Liver (tissue), 9 donors: ENCODE measurements around the gene ITGA5. TPM values are rescaled to one million over a fixed set of nuclear protein-coding genes. Genes with fewer than 3 reads are reported as not detected.
"Not testable (repeated sequence)": the region's sequence is repeated elsewhere in the genome, so short reads cannot be mapped to it uniquely, and the experiment has no call there.

Experiments used
- DNase-seq: peaks from one replicate; pipeline ENCODE4 v3.0.0-alpha.2; 2017; ENCODE audit warnings: low spot score
- H3K27ac ChIP-seq, 2 donors: one replicate each; pipeline ENCODE4 v1.7.0; 2013; ENCODE audit warnings: inconsistent platforms in 2 of 2, low read length in 2 of 2, control low read depth in 1 of 2, low read depth in 1 of 2, mild to moderate bottlenecking in 1 of 2
- H3K27me3 ChIP-seq, 4 donors: one replicate each; pipeline versions ENCODE4 v1.6.1 to v1.7.0; 2013; ENCODE audit warnings: low read length in 3 of 4, inconsistent platforms in 1 of 4, mild to moderate bottlenecking in 1 of 4, moderate library complexity in 1 of 4; ENCODE audit not compliant: control insufficient read depth in 4 of 4, insufficient read depth in 4 of 4
- H3K36me3 ChIP-seq, 4 donors: one replicate each; pipeline versions ENCODE4 v1.6.1 to v1.7.0; 2013; ENCODE audit warnings: low read length in 3 of 4, mild to moderate bottlenecking in 3 of 4, low read depth in 1 of 4, moderate library complexity in 1 of 4; ENCODE audit not compliant: control insufficient read depth in 4 of 4, insufficient read depth in 3 of 4
- H3K4me1 ChIP-seq, 4 donors: one replicate each; pipeline versions ENCODE4 v1.6.1 to v1.7.0; 2013; ENCODE audit warnings: low read length in 3 of 4, mild to moderate bottlenecking in 3 of 4, moderate library complexity in 1 of 4; ENCODE audit not compliant: control insufficient read depth in 4 of 4, insufficient read depth in 4 of 4
- H3K4me3 ChIP-seq, 3 donors: one replicate each; pipeline versions ENCODE4 v1.6.1 to v1.7.0; 2013; ENCODE audit warnings: low read length in 3 of 3, control low read depth in 1 of 3, low read depth in 1 of 3, mild to moderate bottlenecking in 1 of 3
- H3K9ac ChIP-seq, 2 donors: one replicate each; pipeline ENCODE4 v1.7.0; 2013; ENCODE audit warnings: low read length in 2 of 2, mild to moderate bottlenecking in 2 of 2, moderate library complexity in 2 of 2, control low read depth in 1 of 2, low read depth in 1 of 2
- H3K9me3 ChIP-seq, 4 donors: one replicate each; pipeline versions ENCODE4 v1.6.1 to v1.7.0; 2013; ENCODE audit warnings: low read length in 3 of 4; ENCODE audit not compliant: control insufficient read depth in 4 of 4
- EGR1 ChIP-seq, 2 donors: IDR thresholded peaks; 2 replicates each; pipeline ENCODE4 v1.6.1; 2016 to 2018; ENCODE audit warnings: antibody characterized with exemption in 2 of 2, low read depth in 2 of 2
- FOXA1 ChIP-seq: IDR thresholded peaks from 2 replicates; pipeline ENCODE4 v1.6.1; 2016; ENCODE audit warnings: antibody characterized with exemption
- FOXA2 ChIP-seq: IDR thresholded peaks from 2 replicates; pipeline ENCODE4 v1.6.1; 2016; ENCODE audit warnings: antibody characterized with exemption
- GABPA ChIP-seq, 2 donors: IDR thresholded peaks in 1 of 2; conservative IDR thresholded peaks in 1 of 2; 2 replicates each; pipeline ENCODE4 v1.6.1; 2016; ENCODE audit warnings: antibody characterized with exemption in 2 of 2, mild to moderate bottlenecking in 1 of 2, moderate library complexity in 1 of 2
- HNF4G ChIP-seq: IDR thresholded peaks from 2 replicates; pipeline ENCODE4 v1.6.1; 2016; ENCODE audit warnings: antibody characterized with exemption
- JUND ChIP-seq, 2 donors: IDR thresholded peaks; 2 replicates each; pipeline ENCODE4 v1.6.1; 2016; ENCODE audit warnings: antibody characterized with exemption in 2 of 2
- MAX ChIP-seq: IDR thresholded peaks from 2 replicates; pipeline ENCODE4 v1.6.1; 2016; ENCODE audit warnings: antibody characterized with exemption
- NR2F2 ChIP-seq: IDR thresholded peaks from 2 replicates; pipeline ENCODE4 v1.6.1; 2016; ENCODE audit warnings: antibody characterized with exemption
- RXRA ChIP-seq, 2 donors: IDR thresholded peaks; 2 replicates each; pipeline ENCODE4 v1.6.1; 2017 to 2018; ENCODE audit warnings: antibody characterized with exemption in 2 of 2, mild to moderate bottlenecking in 1 of 2
- SP1 ChIP-seq: IDR thresholded peaks from 2 replicates; pipeline ENCODE4 v1.6.1; 2018; ENCODE audit warnings: antibody characterized with exemption, mild to moderate bottlenecking
- TAF1 ChIP-seq: conservative IDR thresholded peaks from 2 replicates; pipeline ENCODE4 v1.6.1; 2016; ENCODE audit warnings: antibody characterized with exemption, mild to moderate bottlenecking
- YY1 ChIP-seq: IDR thresholded peaks from 2 replicates; pipeline ENCODE4 v1.6.1; 2016; ENCODE audit warnings: antibody characterized with exemption, mild to moderate bottlenecking
- WGBS: extraction: QIAGEN DNeasy Blood & Tissue Kit; methylation state at CpG from one replicate; pipeline ENCODE4 v1.1.7; 2013; 5-methylcytosine and 5-hydroxymethylcytosine counted together
- polyA plus RNA-seq, 2 donors: library from polyadenylated mRNA; stranded (reverse) in 1 of 2; unstranded in 1 of 2; fragments of 200-250 nt in 1 of 2; fragments of >200 nt in 1 of 2; fragmentation: Nextera tagmentation in 1 of 2; extraction: Ambion mirVana in 1 of 2; gene quantifications; one replicate each; pipeline versions ENCODE4 v1.2.1 to v1.2.3, GENCODE V29; 2013 to 2015
- total RNA-seq, 2 donors: library from RNA; depleted of rRNA; stranded (reverse); fragments of >200 nt; gene quantifications; one replicate each; pipeline ENCODE4 v1.2.3, GENCODE V29; 2014
- TF ChIP-seq, protein P1 (sequence below): fragments of 150-350 bp; IDR thresholded peaks from 2 replicates; pipeline ENCODE4 v1.5.1; 2017; ENCODE audit warnings: improper control_type of control experiment, low read depth, low read length; ENCODE audit not compliant: missing input control
- TF ChIP-seq, protein P2 (sequence below): IDR thresholded peaks from 2 replicates; pipeline ENCODE4 v1.6.1; 2016; ENCODE audit warnings: antibody characterized with exemption
- TF ChIP-seq, protein P3 (sequence below): IDR thresholded peaks from 2 replicates; pipeline ENCODE4 v1.6.1; 2016; ENCODE audit warnings: antibody characterized with exemption
- donor health status: healthy.
- donor health status: healthy.
- donor health status: healthy.
- donor health status: healthy.
- donor health status: healthy.

Gene ITGA5
- total and polyA plus RNA-seq, 4 donors = 26.6 to 60.7 (median 39.6) TPM

- peak overlapping the region in 1 of 2 donors; percentile 38 for H3K27ac ChIP-seq
- no peaks in the 10 kb centered on the region for H3K27me3 ChIP-seq
These were observed 63.8 kb downstream of the ITGA5 start for GRCh38 chr12:54355104-54355815.

GRCh38 chr12:54354271-54354670 is 64.8 kb downstream of the ITGA5 start:
- not testable (repeated sequence) for H3K9me3 ChIP-seq, H3K4me3 ChIP-seq, H3K9ac ChIP-seq, H3K27me3 ChIP-seq, DNase-seq
- 50% methylated on average over 7 of the region's 7 CpGs for WGBS
- H3K27ac ChIP-seq = peak overlapping the region; percentile 78 to 90
- H3K36me3 ChIP-seq = peaks cover under 1 to 19% (median 16%) of the 10 kb centered on the region in 4 donors
- peaks cover 10 to 44% (median 30%) of the 10 kb centered on the region in 4 donors for H3K4me1 ChIP-seq

More at GRCh38 chr12:54355104-54355815, 63.8 kb downstream of the ITGA5 start:
- WGBS = 79% methylated on average over 6 of the region's 6 CpGs
- H3K4me1 ChIP-seq = peaks cover 12 to 48% (median 32%) of the 10 kb centered on the region in 4 donors
- no peak for DNase-seq
- TF ChIP-seq, protein P1, sequence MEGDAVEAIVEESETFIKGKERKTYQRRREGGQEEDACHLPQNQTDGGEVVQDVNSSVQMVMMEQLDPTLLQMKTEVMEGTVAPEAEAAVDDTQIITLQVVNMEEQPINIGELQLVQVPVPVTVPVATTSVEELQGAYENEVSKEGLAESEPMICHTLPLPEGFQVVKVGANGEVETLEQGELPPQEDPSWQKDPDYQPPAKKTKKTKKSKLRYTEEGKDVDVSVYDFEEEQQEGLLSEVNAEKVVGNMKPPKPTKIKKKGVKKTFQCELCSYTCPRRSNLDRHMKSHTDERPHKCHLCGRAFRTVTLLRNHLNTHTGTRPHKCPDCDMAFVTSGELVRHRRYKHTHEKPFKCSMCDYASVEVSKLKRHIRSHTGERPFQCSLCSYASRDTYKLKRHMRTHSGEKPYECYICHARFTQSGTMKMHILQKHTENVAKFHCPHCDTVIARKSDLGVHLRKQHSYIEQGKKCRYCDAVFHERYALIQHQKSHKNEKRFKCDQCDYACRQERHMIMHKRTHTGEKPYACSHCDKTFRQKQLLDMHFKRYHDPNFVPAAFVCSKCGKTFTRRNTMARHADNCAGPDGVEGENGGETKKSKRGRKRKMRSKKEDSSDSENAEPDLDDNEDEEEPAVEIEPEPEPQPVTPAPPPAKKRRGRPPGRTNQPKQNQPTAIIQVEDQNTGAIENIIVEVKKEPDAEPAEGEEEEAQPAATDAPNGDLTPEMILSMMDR = peak; percentile 4
- TF ChIP-seq JUND (IDR thresholded peaks at IDR 0.05) (no peak), EGR1 (IDR thresholded peaks at IDR 0.05; ENCODE audit: low read depth in 2 of 2) (no peak)
- no peak overlapping the region for H3K4me3 ChIP-seq
- H3K36me3 ChIP-seq = peaks cover 0 to 11% (median 7%) of the 10 kb centered on the region in 4 donors
- H3K9ac ChIP-seq = no peak overlapping the region
- no peaks in the 10 kb centered on the region for H3K9me3 ChIP-seq

GRCh38 chr12:54352891-54353874 is 65.9 kb downstream of the ITGA5 start:
- 34% methylated on average over 1 of the region's 1 CpG for WGBS
- H3K27me3 ChIP-seq = no peaks in the 10 kb centered on the region
- peak overlapping the region; percentile 26 to 27 for H3K9ac ChIP-seq
- peaks cover 10 to 41% (median 25%) of the 10 kb centered on the region in 4 donors for H3K4me1 ChIP-seq
- peak overlapping the region; percentile 78 to 90 for H3K27ac ChIP-seq
- no peak for DNase-seq
- peaks cover 7 to 27% (median 23%) of the 10 kb centered on the region in 4 donors for H3K36me3 ChIP-seq
- H3K4me3 ChIP-seq = no peak overlapping the region
- no peaks in the 10 kb centered on the region for H3K9me3 ChIP-seq
- TF ChIP-seq TAF1 (peak; percentile 63), GABPA (IDR thresholded peaks at IDR 0.05 in 1 of 2, conservative IDR thresholded peaks at IDR 0.05 in 1 of 2) (no peak), MAX (peak; percentile 66), RXRA (IDR thresholded peaks at IDR 0.05) (peak; percentile 96 to 97), JUND (IDR thresholded peaks at IDR 0.05) (peak; percentile 89 to 97), FOXA2 (peak; percentile 90), SP1 (peak; percentile 98), NR2F2 (no peak), YY1 (peak; percentile 29), EGR1 (IDR thresholded peaks at IDR 0.05; ENCODE audit: low read depth in 2 of 2) (peak in 1 of 2 donors; percentile 44), FOXA1 (peak; percentile 86), HNF4G (peak; percentile 79)
- TF ChIP-seq, protein P2, sequence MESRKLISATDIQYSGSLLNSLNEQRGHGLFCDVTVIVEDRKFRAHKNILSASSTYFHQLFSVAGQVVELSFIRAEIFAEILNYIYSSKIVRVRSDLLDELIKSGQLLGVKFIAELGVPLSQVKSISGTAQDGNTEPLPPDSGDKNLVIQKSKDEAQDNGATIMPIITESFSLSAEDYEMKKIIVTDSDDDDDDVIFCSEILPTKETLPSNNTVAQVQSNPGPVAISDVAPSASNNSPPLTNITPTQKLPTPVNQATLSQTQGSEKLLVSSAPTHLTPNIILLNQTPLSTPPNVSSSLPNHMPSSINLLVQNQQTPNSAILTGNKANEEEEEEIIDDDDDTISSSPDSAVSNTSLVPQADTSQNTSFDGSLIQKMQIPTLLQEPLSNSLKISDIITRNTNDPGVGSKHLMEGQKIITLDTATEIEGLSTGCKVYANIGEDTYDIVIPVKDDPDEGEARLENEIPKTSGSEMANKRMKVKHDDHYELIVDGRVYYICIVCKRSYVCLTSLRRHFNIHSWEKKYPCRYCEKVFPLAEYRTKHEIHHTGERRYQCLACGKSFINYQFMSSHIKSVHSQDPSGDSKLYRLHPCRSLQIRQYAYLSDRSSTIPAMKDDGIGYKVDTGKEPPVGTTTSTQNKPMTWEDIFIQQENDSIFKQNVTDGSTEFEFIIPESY = peak; percentile 19
- TF ChIP-seq, protein P3, sequence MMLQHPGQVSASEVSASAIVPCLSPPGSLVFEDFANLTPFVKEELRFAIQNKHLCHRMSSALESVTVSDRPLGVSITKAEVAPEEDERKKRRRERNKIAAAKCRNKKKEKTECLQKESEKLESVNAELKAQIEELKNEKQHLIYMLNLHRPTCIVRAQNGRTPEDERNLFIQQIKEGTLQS = peak; percentile 81
- TF ChIP-seq, protein P1 = no peak
